ENCODE data around the gene S100A5.
"Not testable (repeated sequence)": the region's sequence is repeated elsewhere in the genome, so short reads cannot be mapped to it uniquely, and the experiment has no call there.

Gene S100A5

GRCh38 chr1:153527683-153528040, 13.1 kb downstream of the S100A5 start:
- DNase-seq (ENCODE audit: low read depth), result no peak
- H3K4me3 ChIP-seq (ENCODE audit: low read depth, low read length), result no peak overlapping the region
- TF ChIP-seq CTCF (conservative IDR thresholded peaks at IDR 0.05; ENCODE audit: low read depth, low read length), result no peak

GRCh38 chr1:153527023-153527682, 13.6 kb downstream of the S100A5 start:
- no peak for DNase-seq (ENCODE audit: low read depth)
- no peak overlapping the region for H3K4me3 ChIP-seq (ENCODE audit: low read depth, low read length)
- no peak for TF ChIP-seq CTCF (conservative IDR thresholded peaks at IDR 0.05; ENCODE audit: low read depth, low read length)

- TF ChIP-seq CTCF (conservative IDR thresholded peaks at IDR 0.05; ENCODE audit: low read depth, low read length), result no peak
- no peak for DNase-seq (ENCODE audit: low read depth)
- H3K4me3 ChIP-seq (ENCODE audit: low read depth, low read length), result no peak overlapping the region
Measured at GRCh38 chr1:153526132-153526543, 14.6 kb downstream of the S100A5 start.

GRCh38 chr1:153525088-153525728, 15.5 kb downstream of the S100A5 start:
- no peak overlapping the region for H3K4me3 ChIP-seq (ENCODE audit: low read depth, low read length)
- TF ChIP-seq CTCF (conservative IDR thresholded peaks at IDR 0.05; ENCODE audit: low read depth, low read length), result no peak
- peak; percentile 55 for DNase-seq (ENCODE audit: low read depth)

- not testable (repeated sequence) for H3K4me3 ChIP-seq (ENCODE audit: low read depth, low read length); DNase-seq (ENCODE audit: low read depth)
Measured at GRCh38 chr1:153522353-153523048, 18.2 kb downstream of the S100A5 start.

- H3K4me3 ChIP-seq (ENCODE audit: low read depth, low read length); DNase-seq (ENCODE audit: low read depth): not testable (repeated sequence)
Measured at GRCh38 chr1:153521808-153522207, 18.9 kb downstream of the S100A5 start.

- no peak overlapping the region for H3K4me3 ChIP-seq (ENCODE audit: low read depth, low read length)
- TF ChIP-seq CTCF (conservative IDR thresholded peaks at IDR 0.05; ENCODE audit: low read depth, low read length), result no peak
- no peak for DNase-seq (ENCODE audit: low read depth)
Measured at GRCh38 chr1:153520818-153521476, 19.8 kb downstream of the S100A5 start.

- H3K4me3 ChIP-seq (ENCODE audit: low read depth, low read length); DNase-seq (ENCODE audit: low read depth): not testable (repeated sequence)
Measured at GRCh38 chr1:153520137-153520691, 20.5 kb downstream of the S100A5 start.
